HG02884 (cell line): ENCODE data around the gene PTPN3.
"Not testable (repeated sequence)": the region's sequence is repeated elsewhere in the genome, so short reads cannot be mapped to it uniquely, and the experiment has no call there.

Experiments
- ATAC-seq: cut with Tn5 transposase; IDR thresholded peaks from one replicate; pipeline ENCODE4 v1.9.1; 2021; ENCODE audit warnings: mild to moderate bottlenecking, moderate library complexity; ENCODE audit not compliant: unreplicated experiment

PTPN3 gene

DNA sequence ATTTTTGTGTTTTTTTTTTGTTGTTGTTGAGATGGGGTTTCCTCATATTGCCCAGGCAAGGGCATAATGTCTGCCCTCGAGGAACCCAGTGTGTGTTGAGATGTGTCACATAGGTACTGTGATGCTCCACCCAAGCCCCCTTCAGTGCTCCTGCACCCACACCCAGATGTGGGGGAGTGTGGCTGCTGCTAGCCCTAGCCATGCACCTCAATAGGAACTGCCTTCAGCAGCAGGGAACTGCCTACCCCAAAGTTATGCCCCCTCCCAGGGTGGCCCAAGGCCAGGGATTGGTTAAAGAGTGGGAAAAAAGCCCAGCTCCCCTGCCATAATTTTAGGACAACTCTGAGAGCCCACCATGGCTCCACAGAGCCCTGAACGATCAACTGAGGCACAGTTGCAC is 143.9 kb downstream of the PTPN3 start:
- ATAC-seq = no peak

DNA sequence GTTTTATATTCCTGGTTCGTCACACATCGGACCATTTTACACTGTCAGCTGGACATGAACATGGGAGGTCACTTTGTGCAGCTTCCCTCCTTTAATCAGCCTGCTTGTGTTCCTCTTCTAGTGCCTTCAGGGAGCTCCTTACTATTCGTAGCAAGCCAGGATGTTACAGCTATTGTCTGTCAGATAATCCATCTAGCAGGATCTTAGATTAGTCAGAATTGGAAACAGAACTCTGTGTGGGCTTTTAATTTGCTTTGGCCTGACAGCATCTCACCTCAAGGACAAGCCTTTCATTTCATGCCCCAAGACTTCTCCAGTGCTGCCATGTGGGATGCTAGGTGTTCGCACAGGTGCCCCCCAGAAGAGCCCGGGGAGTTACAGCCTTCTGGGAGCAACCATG is 147.1 kb downstream of the PTPN3 start:
- peak; percentile 64 for ATAC-seq

- no peak for ATAC-seq
Measured at GRCh38 chr9:109349421-109349846, 148.7 kb downstream of the PTPN3 start.

DNA sequence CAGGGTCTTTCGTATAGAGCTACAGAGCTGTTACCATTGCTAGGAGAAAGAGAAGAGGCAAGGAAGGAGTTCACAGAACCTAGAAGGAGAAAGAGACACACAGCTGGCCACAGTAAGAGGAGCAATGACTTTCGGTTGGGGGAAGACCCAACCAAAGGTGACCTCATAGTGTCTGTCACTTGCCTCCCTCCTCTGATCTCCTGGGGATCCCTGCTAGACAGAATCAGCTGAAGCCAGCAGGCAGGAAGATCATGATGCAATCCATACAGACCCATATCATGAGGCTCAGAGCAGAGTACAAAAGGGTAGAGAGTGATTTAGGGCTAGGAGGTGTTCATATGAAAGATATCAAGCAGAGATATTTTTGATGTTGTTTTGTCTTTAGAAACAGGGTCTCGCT is 151.2 kb downstream of the PTPN3 start:
- ATAC-seq = no peak

GRCh38 chr9:109344866-109345265 is 153.2 kb downstream of the PTPN3 start:
- no peak for ATAC-seq

DNA sequence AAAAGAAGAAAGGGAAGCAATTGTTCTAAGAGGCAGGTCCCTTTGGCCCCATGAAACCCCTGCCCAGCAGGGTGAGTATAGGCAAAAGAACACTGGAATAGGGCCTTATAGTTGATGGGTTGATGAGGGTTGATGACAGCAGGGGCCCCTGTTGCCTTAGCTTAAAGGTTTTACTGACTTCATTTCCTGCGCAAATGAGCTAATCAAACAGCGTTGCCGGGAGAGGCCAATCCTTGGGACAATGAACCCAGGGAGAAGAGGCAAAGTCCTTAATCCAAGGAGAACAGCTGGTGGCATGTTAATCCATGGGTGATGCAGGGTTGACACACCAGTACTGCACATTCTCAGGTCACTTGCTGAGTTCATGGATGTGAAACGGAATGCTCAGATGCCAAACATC is 155.2 kb downstream of the PTPN3 start:
- no peak for ATAC-seq

DNA sequence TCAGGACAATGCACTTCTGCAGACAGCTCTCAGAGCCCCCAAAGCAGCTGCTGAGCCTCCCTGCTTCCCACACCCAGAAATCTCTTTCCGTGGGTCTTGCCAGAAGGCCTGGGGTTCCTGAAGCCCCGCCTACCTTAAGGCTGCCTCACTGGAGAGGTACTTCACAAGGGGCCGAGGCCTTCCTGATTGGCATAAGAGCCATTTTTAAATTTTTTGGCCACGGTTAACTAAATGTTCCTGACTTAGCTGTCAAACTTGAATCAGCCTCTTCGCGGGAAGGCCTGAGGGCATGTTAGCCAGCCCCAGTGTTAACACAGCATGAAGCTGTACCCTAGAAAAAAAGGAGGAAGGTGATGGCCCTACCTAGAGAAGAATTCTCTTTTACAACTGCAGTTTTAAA is 156.5 kb downstream of the PTPN3 start:
- no peak for ATAC-seq

DNA sequence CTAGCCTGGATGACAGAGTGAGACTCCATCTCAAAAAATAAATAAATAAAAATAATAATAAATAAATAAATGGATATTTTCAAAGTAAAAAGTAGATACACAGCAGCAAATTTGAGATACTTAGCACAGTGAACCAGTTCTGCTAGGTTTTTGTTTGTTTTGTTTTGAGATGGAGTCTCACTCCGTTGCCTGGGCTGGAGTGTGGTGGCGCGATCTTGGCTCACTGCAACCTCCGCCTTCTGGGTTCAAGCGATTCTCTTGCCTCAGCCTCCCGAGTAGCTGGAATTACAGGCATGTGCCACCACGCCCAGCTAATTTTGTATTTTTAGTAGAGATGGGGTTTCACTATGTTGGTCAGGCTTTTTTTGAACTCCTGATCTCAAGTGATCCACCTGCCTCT is 157.1 kb downstream of the PTPN3 start:
- not testable (repeated sequence) for ATAC-seq

DNA sequence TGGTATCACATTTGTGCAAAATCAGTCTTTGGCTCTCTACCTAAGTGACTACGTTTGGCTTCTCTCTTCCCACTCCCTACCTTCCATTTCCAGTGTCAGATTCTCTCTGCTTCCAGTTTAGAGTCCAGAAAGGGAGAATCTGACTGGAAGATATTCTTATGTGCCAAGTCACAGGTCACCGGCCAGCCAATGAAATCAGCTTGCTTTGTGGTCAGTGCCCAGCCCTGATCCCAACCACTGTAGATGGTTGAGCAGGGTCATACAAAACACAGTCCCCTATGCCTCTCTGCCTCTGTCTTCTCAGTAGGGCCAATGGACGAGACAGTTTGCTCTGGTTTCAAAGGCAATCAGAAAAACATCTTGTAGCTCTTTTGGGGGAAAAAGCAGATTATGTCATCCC is 161.7 kb downstream of the PTPN3 start:
- ATAC-seq = no peak

DNA sequence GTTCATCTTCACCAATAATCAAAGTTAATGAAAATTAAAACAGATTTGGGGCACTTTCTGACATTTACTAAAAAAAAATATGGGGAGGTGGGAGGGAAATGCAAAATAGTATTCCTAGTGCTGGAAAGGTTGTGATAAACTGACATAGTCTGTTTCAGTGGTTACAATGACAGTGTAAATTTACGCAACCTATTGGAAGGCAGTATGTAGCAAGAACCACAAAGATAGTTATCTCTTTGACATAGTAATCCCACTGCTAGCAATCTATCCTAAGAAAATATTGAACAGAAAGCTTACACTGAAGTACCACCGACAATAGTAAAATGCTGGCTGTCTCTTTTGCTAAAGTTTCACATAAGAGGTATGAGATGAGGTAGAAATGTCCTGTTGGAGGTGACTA is 162.2 kb downstream of the PTPN3 start:
- ATAC-seq = no peak

DNA sequence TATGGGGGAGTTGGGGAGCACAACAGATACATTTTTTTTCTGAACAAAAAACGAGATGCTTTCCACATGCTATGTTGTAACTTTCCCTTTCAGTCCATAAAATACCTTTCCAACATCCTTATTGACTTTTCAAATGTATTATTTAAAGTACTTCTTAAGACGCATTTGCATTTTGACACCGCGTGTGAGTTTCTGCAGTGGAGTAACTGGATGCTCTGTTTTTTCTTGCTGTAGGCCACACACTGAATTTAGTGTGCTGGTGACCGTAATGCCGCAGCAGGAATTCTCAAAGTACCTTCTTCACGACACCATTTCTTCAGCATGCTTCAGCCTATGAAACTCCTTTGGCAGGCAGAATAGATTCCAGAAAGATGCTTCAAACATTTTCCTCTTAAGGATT is 163.0 kb downstream of the PTPN3 start:
- ATAC-seq = no peak

GRCh38 chr9:109331353-109331752 is 166.8 kb downstream of the PTPN3 start:
- ATAC-seq = no peak

DNA sequence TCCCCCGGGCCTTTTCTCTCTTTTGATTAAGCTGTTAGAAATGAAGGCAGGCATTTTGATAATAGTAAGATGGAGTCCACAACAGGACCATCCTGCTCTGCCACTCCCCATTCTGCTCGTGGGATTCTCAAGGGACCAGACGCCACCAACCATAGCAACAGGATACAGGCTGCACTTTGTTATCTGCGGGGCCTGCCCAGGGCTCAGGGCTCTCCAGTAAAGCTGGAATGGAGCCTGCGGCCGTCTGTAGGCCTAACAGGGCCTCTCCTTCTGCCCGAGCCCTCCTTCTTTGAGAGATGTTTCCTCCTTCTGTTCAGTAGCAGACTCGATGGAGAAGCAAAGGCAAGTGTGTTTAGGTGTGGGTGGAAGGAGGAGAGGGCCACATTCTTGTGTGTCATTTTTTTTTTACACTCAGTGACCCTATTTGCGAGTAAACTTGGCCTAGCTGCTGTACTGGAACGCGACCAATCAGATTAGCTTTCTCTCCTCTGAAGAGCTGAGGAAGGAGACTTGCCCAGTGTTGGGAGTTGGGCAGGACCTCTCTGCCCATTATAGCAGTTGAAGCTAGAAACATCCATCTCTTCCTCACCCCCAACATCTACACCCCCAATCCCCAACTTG is 168.4 kb downstream of the PTPN3 start:
- ATAC-seq = no peak

DNA sequence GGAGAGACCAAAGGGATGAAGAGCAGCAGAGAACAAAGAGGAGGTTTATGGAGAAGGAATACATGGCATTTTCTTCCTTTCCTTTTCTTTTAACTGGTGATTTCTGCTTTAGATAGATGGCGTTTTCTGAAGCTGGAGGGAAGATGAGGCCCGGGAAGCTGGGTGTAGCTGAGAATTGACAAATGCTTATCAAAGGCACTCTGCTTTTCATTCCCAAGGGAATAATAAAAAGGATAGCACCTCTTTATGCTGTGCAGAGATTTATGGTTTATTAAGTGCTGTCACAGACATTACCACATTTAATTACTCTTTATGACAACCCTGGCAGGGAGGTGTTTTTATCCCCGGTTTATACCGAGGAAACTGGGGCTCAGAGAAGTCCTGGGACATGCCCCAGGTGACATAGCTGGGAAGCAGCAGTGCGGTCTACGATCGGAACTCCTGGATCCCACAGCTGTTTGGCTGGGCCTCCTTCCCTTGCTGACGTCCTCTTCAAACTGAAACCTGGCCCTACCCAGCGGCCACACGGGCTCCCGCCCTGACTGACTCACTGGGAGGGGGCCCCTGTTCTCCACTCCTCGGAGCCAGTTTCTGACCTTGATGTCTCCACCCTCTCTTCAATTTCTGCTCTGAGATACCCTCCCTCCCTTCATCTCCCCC is 169.0 kb downstream of the PTPN3 start:
- ATAC-seq = no peak
